HCT116 (cell line): ENCODE results near the gene UBE3B. TPM values are rescaled to one million over a fixed set of nuclear protein-coding genes. Genes with fewer than 3 reads are reported as not detected.

Experiments used
- ATAC-seq: fragments of 200-7000 bp; cut with Tn5 transposase; 2 replicates; pipeline ENCODE4 v1.9.1; 2020; ENCODE audit warnings: mild to moderate bottlenecking, moderate library complexity
- BruUV-seq: library from RNA; stranded (reverse); fragments of 400-500 nt; replicated peaks from 2 replicates; lab custom pipeline; 2021; lab: Mats Ljungman, UMichigan
- CTCF ChIA-PET: fragments of 300-600 bp; sonication (Branson Sonifier 250); formaldehyde crosslinking; loops from one replicate; lab custom pipeline; 2021; ENCODE audit warnings: antibody characterized with exemption; lab: Charles Lee
- POLR2A ChIA-PET: fragments of 300-600, 350-600 bp; sonication (Branson Sonifier 250); formaldehyde crosslinking; loops from one replicate; lab custom pipeline; 2021; ENCODE audit warnings: antibody characterized with exemption; lab: Charles Lee
- RAD21 ChIA-PET, 2 experiments: fragments of 300-600 bp; sonication (Branson Sonifier 250); formaldehyde crosslinking; loops; one replicate each; lab custom pipeline; 2023; ENCODE audit warnings: low total read pairs in 2 of 2; ENCODE audit not compliant: uncharacterized antibody in 2 of 2, unreplicated experiment in 2 of 2, low non-redundant PET in 1 of 2; lab: Charles Lee
- DNase-seq: peaks from one replicate; pipeline ENCODE4 v3.0.0-alpha.2; 2010; ENCODE audit warnings: low read depth, low spot score
- H2AFZ ChIP-seq: fragments of 200-600 bp; shearing (Covaris generic), sonication (generic); 2 replicates; pipeline ENCODE4 v1.6.1; 2017; ENCODE audit warnings: low read depth, mixed run types, mixed read lengths, antibody characterized with exemption, low read length; ENCODE audit not compliant: poor library complexity, severe bottlenecking
- H3K27ac ChIP-seq: 2 replicates; pipeline ENCODE4 v1.5.1; 2012; ENCODE audit warnings: low read depth, low read length
- H3K27me3 ChIP-seq: fragments of 200-600 bp; sonication (generic); 2 replicates; pipeline ENCODE4 v1.6.1; 2016; ENCODE audit warnings: mixed run types, low read length, mixed read lengths; ENCODE audit not compliant: insufficient read depth
- H3K36me3 ChIP-seq, 2 experiments: fragments of 200-500 bp in 1 of 2; fragments of 200-600 bp in 1 of 2; sonication (Bioruptor generic) in 1 of 2; sonication (generic) in 1 of 2; 2 replicates each; pipeline versions ENCODE4 v1.5.1 to v1.6.1; 2014 to 2016; ENCODE audit warnings: low read length in 2 of 2, inconsistent platforms in 1 of 2, mixed read lengths in 1 of 2, mixed run types in 1 of 2; ENCODE audit not compliant: insufficient read depth in 2 of 2, control insufficient read depth in 1 of 2
- H3K4me1 ChIP-seq, 2 experiments: fragments of 200-600 bp in 1 of 2; sonication (generic) in 1 of 2; 2 replicates each; pipeline versions ENCODE4 v1.5.1 to v1.6.1; 2012 to 2017; ENCODE audit warnings: low read length in 2 of 2, inconsistent platforms in 1 of 2, mild to moderate bottlenecking in 1 of 2, mixed read lengths in 1 of 2, mixed run types in 1 of 2, moderate library complexity in 1 of 2; ENCODE audit not compliant: insufficient read depth in 2 of 2, control insufficient read depth in 1 of 2
- H3K4me2 ChIP-seq: fragments of 200-600 bp; sonication (generic); 2 replicates; pipeline ENCODE4 v1.6.1; 2017; ENCODE audit warnings: mixed run types, low read length, mixed read lengths
- H3K4me3 ChIP-seq, 2 experiments: fragments of 200-600 bp in 1 of 2; sonication (generic) in 1 of 2; replicated peaks in 1 of 2; 2 replicates each; pipeline ENCODE4 v1.5.1; 2011 to 2016; ENCODE audit warnings: low read length in 2 of 2, control low read depth in 1 of 2, low read depth in 1 of 2, mild to moderate bottlenecking in 1 of 2, mixed read lengths in 1 of 2, mixed run types in 1 of 2
- H3K79me2 ChIP-seq: fragments of 200-600 bp; sonication (generic); 2 replicates; pipeline ENCODE4 v1.6.1; 2017; ENCODE audit warnings: mild to moderate bottlenecking, mixed run types, low read length, moderate library complexity, mixed read lengths; ENCODE audit not compliant: insufficient read depth
- H3K9ac ChIP-seq: fragments of 200-600 bp; sonication (generic); 2 replicates; pipeline ENCODE4 v1.6.1; 2016; ENCODE audit warnings: low read length, mixed read lengths
- H3K9me2 ChIP-seq: fragments of 200-600 bp; sonication (generic), shearing (Covaris generic); 2 replicates; pipeline ENCODE4 v1.6.1; 2017; ENCODE audit warnings: mixed run types, mild to moderate bottlenecking, moderate library complexity; ENCODE audit not compliant: insufficient read depth
- H3K9me3 ChIP-seq, 2 experiments: fragments of 200-500 bp in 1 of 2; fragments of 200-600 bp in 1 of 2; sonication (Bioruptor generic) in 1 of 2; sonication (generic) in 1 of 2; 2 replicates each; pipeline ENCODE4 v1.6.1; 2014 to 2017; ENCODE audit warnings: low read length in 2 of 2, mixed read lengths in 2 of 2, inconsistent platforms in 1 of 2, low read depth in 1 of 2, mild to moderate bottlenecking in 1 of 2, mixed run types in 1 of 2, moderate library complexity in 1 of 2; ENCODE audit not compliant: control insufficient read depth in 1 of 2, insufficient read depth in 1 of 2
- H4K20me1 ChIP-seq: fragments of 200-600 bp; sonication (generic), shearing (Covaris generic); 2 replicates; pipeline ENCODE4 v1.6.1; 2017; ENCODE audit warnings: mixed run types, mild to moderate bottlenecking, moderate library complexity; ENCODE audit not compliant: insufficient read depth
- ATF3 ChIP-seq: IDR thresholded peaks from 2 replicates; pipeline ENCODE4 v1.6.1; 2012
- CBX3 ChIP-seq: IDR thresholded peaks from 2 replicates; pipeline ENCODE4 v1.6.1; 2012; ENCODE audit warnings: low read depth
- CEBPB ChIP-seq: IDR thresholded peaks from 2 replicates; pipeline ENCODE4 v1.6.1; 2012; ENCODE audit warnings: low read depth
- CTCF ChIP-seq, 3 experiments: fragments of 200-600 bp in 1 of 3; sonication (generic) in 1 of 3; IDR thresholded peaks in 2 of 3; conservative IDR thresholded peaks in 1 of 3; 2 replicates each; pipeline ENCODE4 v1.5.1; 2012 to 2017; ENCODE audit warnings: low read depth in 2 of 3, low read length in 2 of 3, antibody characterized with exemption in 1 of 3, borderline replicate concordance in 1 of 3, control low read depth in 1 of 3, mild to moderate bottlenecking in 1 of 3, mixed read lengths in 1 of 3, mixed run types in 1 of 3, moderate library complexity in 1 of 3; ENCODE audit not compliant: insufficient read depth in 1 of 3
- EZH2 ChIP-seq: fragments of 200-600 bp; sonication (generic); IDR thresholded peaks from 2 replicates; pipeline ENCODE4 v1.6.1; 2017; ENCODE audit warnings: antibody characterized with exemption, mixed run types
- FOSL1 ChIP-seq: IDR thresholded peaks from 2 replicates; pipeline ENCODE4 v1.6.1; 2012; ENCODE audit warnings: low read depth
- JUND ChIP-seq: IDR thresholded peaks from 2 replicates; pipeline ENCODE4 v1.6.1; 2012
- MAX ChIP-seq: IDR thresholded peaks from 2 replicates; pipeline ENCODE4 v1.6.1; 2012
- POLR2AphosphoS5 ChIP-seq: IDR thresholded peaks from 2 replicates; pipeline ENCODE4 v1.6.1; 2011; ENCODE audit warnings: mild to moderate bottlenecking, low read depth, low read length, moderate library complexity
- RAD21 ChIP-seq: IDR thresholded peaks from 2 replicates; pipeline ENCODE4 v1.6.1; 2012; ENCODE audit warnings: low read depth, mild to moderate bottlenecking
- SRF ChIP-seq: IDR thresholded peaks from 2 replicates; pipeline ENCODE4 v1.6.1; 2012; ENCODE audit warnings: low read depth
- TCF7L2 ChIP-seq: IDR thresholded peaks from 2 replicates; pipeline ENCODE4 v1.7.0; 2011; ENCODE audit warnings: borderline replicate concordance, inconsistent platforms; ENCODE audit not compliant: insufficient read depth, insufficient read length; ENCODE audit errors: extremely low read depth
- YY1 ChIP-seq: IDR thresholded peaks from 2 replicates; pipeline ENCODE4 v1.6.1; 2011; ENCODE audit warnings: low read length, low read depth, moderate library complexity, mild to moderate bottlenecking; ENCODE audit not compliant: insufficient replicate concordance; ENCODE audit errors: extremely low read depth
- ZBTB33 ChIP-seq: IDR thresholded peaks from 2 replicates; pipeline ENCODE4 v1.6.1; 2011; ENCODE audit warnings: mild to moderate bottlenecking, low read length, moderate library complexity; ENCODE audit not compliant: insufficient replicate concordance; ENCODE audit errors: extremely low read depth
- ZFX ChIP-seq: fragments of 450-650 bp; IDR thresholded peaks from 2 replicates; pipeline ENCODE4 v1.6.1; 2017
- intact Hi-C: fragments of 100-400 bp; cut with micrococcal nuclease; formaldehyde crosslinking; loops from 2 replicates; pipeline ENCODE4 v1.10.0; 2022
- total RNA-seq: library from RNA; stranded (reverse); gene quantifications from one replicate; pipeline ENCODE4 v1.2.1, GENCODE V29; 2021; ENCODE audit not compliant: unreplicated experiment

The UBE3B gene
- total RNA-seq, 1 experiment from 2014 or later: 28.9 TPM

- TF ChIP-seq POLR2AphosphoS5: no peak
- no peak for TF ChIP-seq EZH2
- no peak for TF ChIP-seq MAX
- TF ChIP-seq SRF: no peak
- TF ChIP-seq YY1: no peak
- TF ChIP-seq CEBPB: no peak
- TF ChIP-seq, all 23 proteins: peak for 0
Measured at GRCh38 chr12:109483346-109483745, 5.9 kb downstream of the UBE3B start (continued).

GRCh38 chr12:109485201-109485600, 7.8 kb downstream of the UBE3B start:
- intact Hi-C loops: no loop called here
- POLR2A ChIA-PET: no interaction called here
- no peak overlapping the region for H3K27ac ChIP-seq
- DNase-seq: no peak
- ATAC-seq: no peak
- no peaks in the 10 kb centered on the region for H3K9me3 ChIP-seq
- no peaks in the 10 kb centered on the region for H3K27me3 ChIP-seq
- RAD21 ChIA-PET: no interaction called here
- CTCF ChIA-PET: no interaction called here
- TF ChIP-seq FOSL1 (no peak), JUND (no peak), CBX3 (no peak), EZH2 (no peak), ZBTB33 (no peak), TCF7L2 (no peak), RAD21 (no peak), ZFX (no peak), CTCF (IDR thresholded peaks at IDR 0.05 in 2 of 3, conservative IDR thresholded peaks at IDR 0.05 in 1 of 3; ENCODE audit: borderline replicate concordance in 1 of 3, insufficient read depth in 1 of 3, low read depth in 2 of 3, low read length in 2 of 3) (no peak), ATF3 (no peak)
- no peaks in the 10 kb centered on the region for H3K4me1 ChIP-seq
- peaks cover 26 to 38% of the 10 kb centered on the region in 2 experiments for H3K36me3 ChIP-seq
- no TSS peak for BruUV-seq
- H3K4me3 ChIP-seq: no peak overlapping the region
- no peaks in the 10 kb centered on the region for H3K9me2 ChIP-seq
- H3K4me2 ChIP-seq: no peak overlapping the region
- no peak overlapping the region for H2AFZ ChIP-seq
- H4K20me1 ChIP-seq: no peaks in the 10 kb centered on the region
- H3K79me2 ChIP-seq: no peaks in the 10 kb centered on the region
- no peak overlapping the region for H3K9ac ChIP-seq
